ENCODE data around the gene KDM5B.

The KDM5B gene

GRCh38 chr1:202680586-202681352 lies 127.5 kb downstream of the KDM5B start:
- DNase-seq (ENCODE audit: low read depth): no peak
- no peak overlapping the region for H3K4me3 ChIP-seq (ENCODE audit: low read depth, low read length)
- TF ChIP-seq CTCF (IDR thresholded peaks at IDR 0.05; ENCODE audit: low read depth, low read length, missing control alignments): no peak

GRCh38 chr1:202679406-202680177 lies 128.6 kb downstream of the KDM5B start:
- no peak for TF ChIP-seq CTCF (IDR thresholded peaks at IDR 0.05; ENCODE audit: low read depth, low read length, missing control alignments)
- no peak overlapping the region for H3K4me3 ChIP-seq (ENCODE audit: low read depth, low read length)
- no peak for DNase-seq (ENCODE audit: low read depth)

DNA sequence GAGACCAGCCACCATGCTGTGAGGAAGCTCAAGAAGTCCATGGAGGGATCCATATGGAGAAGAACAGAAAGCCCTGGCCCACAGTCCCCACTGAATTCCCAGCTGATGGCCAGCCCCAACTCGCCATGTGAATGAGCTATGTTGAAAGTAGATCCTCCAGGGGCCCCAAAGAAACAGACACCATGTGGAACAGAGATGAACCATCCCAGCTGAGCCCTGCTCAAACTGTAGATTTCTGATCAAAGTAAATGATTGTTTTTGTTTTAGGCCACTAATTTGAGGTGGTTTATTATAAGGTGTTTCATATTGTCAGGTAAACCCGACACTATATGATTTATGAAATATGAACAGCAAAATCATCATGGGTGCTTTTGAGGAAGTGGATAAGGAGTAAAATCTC lies 130.8 kb downstream of the KDM5B start:
- no peak for DNase-seq (ENCODE audit: low read depth)
- TF ChIP-seq CTCF (IDR thresholded peaks at IDR 0.05; ENCODE audit: low read depth, low read length, missing control alignments): no peak
- no peak overlapping the region for H3K4me3 ChIP-seq (ENCODE audit: low read depth, low read length)
